ENCODE measurements around the gene MPV17.
"Not testable (repeated sequence)": the region's sequence is repeated elsewhere in the genome, so short reads cannot be mapped to it uniquely, and the experiment has no call there.

Gene MPV17, protein sequence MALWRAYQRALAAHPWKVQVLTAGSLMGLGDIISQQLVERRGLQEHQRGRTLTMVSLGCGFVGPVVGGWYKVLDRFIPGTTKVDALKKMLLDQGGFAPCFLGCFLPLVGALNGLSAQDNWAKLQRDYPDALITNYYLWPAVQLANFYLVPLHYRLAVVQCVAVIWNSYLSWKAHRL

DNA sequence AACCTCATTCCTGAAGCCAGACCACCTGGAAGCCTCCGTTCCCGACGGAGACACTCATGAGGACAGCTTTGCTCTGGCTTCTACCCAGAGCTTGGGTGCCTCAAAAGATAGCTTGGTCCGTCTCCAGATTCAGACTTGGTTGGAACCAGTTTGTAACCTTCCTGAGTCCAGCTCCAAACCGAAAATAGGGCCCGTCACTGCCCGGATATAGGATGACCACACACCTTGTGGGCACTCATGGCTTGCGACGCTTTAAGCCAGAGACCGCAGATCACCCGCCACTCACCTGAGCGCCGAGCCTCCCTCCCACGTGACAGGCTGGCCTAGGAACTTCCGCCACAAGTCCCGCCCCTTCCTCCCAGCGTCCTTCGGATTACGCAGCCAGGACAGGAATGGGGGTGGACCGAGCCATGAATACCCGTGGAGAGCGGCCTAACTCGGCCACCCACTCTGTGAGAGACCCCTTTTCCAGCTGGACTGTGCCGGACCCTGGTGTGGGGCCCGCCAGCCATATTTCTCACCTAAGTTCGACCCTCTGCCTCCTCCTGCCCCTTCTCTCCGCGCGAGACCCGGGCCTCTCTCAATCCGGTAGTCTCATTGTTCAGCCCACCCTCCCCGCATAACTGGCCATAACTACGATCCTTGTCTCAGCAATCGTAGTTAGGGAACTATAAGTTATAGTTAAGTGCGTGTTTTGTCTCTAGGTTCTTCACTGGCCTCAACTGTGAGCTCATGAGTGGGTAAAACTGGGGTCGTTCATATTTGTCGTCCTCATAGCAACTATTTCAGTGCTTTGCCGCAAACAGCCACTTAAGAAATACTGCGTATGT, at the start of gene MPV17:
Gene MPV17, minus strand, starts transcription at position 332 of the 830 bp plus-strand sequence. CDS start 580 bp downstream, outside the sequence.
- peak; percentile 92 for DNase-seq (ENCODE audit: insufficient read length, low spot score)
- TF ChIP-seq POLR2A (IDR thresholded peaks at IDR 0.05; ENCODE audit: low read depth, low read length), result peak; percentile 78
- no peak for FAIRE-seq

DNA sequence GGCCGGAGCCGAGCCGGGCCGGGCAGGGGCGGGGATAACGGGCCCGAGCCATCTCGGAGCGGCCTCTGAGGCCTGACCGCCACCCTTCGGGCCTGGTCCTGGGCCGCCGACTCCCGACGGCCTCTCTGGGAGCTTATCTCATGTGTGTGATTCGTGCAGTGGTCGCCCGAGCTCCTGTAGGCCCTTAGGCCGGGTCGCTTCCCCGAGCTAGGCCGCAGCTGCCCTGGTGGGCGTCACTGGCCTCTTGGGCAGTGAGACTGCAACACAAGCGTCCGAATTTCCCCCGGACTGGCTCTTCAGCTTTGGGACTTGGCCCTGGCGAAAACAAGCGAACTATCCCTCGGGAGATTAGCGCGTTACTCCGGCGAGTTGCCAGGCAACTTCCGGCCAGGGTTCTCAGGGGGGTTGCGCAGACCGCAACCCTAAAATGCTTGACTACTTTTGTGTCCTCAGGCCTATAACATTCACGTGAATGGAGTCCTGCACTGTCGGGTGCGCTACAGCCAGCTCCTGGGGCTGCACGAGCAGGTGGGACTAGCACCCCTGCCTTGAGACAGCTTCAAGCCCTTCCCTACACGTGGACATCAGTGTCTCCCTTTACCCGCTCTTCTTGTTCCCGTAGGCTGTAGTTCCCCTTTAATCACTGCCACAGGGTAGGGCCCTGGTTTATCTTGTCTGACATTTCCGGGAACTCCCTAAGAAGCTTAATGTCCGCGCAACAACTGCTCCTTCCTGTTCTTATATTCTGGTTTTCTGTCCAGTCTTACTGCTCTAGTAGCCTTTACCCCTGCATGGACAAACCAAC, 48.1 kb upstream of the MPV17 start:
- FAIRE-seq, result no peak
- TF ChIP-seq POLR2A (IDR thresholded peaks at IDR 0.05; ENCODE audit: low read depth, low read length), result 0 out of 2 replicates have a peak, but pooled peaks have one; percentile 13

DNA sequence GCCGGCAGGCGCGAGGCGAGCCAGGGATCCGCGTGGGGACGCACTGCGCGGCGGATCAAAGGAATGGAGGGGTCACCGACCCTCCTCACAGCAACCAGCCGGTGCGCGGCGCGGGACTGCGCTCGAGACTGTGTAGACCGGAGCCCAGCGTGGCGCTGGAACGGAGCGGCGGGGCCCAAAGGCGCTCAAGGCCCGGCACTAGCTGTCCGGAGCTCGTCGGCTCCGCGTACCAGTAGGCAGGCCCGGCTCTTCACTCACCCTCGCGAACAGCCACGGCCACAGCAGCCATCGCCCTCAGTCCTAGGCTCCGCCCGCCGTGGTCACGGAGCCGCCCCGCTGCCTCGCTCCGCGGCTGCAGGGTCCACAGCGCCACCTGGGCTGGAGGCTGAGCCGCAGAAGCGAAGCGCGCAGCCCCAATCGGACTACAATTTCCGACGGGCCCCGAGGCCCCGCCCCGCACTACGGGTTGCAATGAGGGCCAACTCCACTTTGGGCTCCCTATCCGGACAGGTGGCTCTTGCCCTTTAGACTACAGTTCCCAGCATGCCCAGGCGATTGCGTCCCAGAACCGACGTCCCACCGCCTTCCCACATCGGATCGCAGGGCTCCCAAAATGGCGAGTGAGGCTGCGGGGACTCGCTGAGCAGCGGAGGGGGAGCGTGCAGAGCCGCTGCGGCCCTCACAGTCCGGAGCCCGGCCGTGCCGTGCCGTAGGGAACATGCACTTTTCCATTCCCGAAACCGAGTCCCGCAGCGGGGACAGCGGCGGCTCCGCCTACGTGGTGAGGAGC, 47.3 kb upstream of the MPV17 start, which contains the start of the genes EIF2B4 and SNX17:
Gene EIF2B4, minus strand, starts transcription at position 313 of the 790 bp plus-strand sequence. Its CDS starts 24 bp downstream, at position 289.
Gene SNX17, plus strand, starts transcription at position 591 of the 790 bp plus-strand sequence. Its CDS starts 128 bp downstream, at position 719.
- peak; percentile 85 for TF ChIP-seq POLR2A (IDR thresholded peaks at IDR 0.05; ENCODE audit: low read depth, low read length)
- FAIRE-seq, result peak; percentile 80

More for the DNA sequence above, 48.1 kb upstream of the MPV17 start:
- no peak for DNase-seq (ENCODE audit: insufficient read length, low spot score)

DNA sequence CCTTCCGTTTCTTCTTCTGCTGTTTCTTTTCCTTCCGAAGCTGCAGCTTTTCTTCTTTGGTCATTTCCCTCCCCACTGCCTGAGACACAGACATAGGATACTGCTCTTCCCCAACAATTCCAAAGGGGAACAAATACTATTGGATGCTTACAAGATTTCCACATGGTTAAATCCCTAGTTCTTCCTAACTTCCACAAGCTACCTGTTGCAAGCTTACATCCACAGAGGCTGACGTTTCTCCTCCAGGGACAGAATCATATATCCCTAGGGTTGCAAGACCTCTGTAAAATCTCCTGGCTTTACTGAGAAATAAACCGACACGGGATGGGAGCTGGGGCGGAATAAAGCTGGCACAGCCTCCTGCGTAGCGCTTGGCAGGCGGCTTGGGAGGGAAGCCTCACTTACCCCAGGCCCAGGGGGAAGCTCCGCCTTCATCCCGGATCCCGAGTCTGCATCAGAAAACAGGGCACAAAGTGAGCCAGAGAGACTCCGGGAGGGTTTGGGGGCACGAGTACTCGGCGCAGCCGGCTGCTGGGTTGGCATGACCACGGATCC, 46.7 kb upstream of the MPV17 start:
- DNase-seq (ENCODE audit: insufficient read length, low spot score) (peak; percentile 81), FAIRE-seq (no peak)
- no peak for TF ChIP-seq POLR2A (IDR thresholded peaks at IDR 0.05; ENCODE audit: low read depth, low read length)

More for the DNA sequence above, 47.3 kb upstream of the MPV17 start, which contains the start of the genes EIF2B4 and SNX17:
- DNase-seq (ENCODE audit: insufficient read length, low spot score), result peak; percentile 88

DNA sequence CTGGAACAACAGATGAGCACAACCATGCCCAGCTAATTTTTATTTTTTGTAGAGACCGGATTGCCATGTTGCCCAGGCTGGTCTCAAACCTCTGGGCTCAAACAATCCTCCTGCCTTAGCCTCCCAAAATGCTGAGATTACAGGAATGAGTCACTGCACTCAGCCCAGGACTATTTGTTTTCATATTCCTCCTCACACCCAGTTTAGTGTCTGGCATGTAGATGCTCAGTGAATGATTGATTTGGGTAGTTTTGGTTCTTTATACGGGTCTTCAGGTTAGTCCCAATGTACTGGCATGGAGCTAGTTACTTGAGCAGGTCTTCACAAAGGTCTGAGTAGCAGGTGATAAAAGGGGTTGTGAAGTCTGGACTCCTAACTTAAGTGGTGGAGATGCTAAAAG, 41.0 kb upstream of the MPV17 start:
- TF ChIP-seq POLR2A (IDR thresholded peaks at IDR 0.05; ENCODE audit: low read depth, low read length), result no peak
- no peak for FAIRE-seq
- no peak for DNase-seq (ENCODE audit: insufficient read length, low spot score)

DNA sequence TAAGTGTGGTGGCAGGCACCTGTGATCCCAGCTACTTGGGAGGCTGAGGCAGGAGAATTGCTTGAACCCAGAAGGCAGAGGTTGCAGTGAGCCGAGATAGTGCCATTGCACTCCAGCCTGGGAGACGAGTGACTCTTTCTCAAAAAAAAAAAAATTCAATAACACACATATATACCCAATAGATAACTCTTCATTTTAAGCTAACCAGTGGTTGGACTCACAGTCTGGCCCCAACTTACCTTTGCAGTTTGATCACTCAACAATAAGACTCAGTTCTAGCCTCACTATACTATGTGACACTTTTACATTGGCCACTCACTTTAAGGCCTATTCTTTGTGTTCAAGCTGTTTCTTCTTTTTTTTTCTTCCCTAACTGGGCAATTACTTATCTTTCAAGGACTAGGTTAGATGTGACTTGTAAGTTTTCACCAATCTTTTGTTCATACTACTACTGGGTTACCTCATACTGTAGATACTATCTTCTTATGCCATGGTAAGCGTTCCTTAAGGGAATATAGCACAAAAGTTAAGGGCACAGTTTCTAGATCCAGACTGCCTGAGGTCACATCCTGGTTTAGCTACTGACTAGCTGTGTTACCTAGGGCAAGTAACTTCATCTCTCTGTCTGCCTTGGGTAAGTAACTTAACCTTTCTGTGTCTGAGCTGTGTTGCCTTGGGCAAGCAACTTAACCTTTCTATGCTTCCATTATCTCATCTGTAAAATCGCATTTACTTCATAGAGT, 40.0 kb upstream of the MPV17 start:
- FAIRE-seq, result no peak
- no peak for DNase-seq (ENCODE audit: insufficient read length, low spot score)
- TF ChIP-seq POLR2A (IDR thresholded peaks at IDR 0.05; ENCODE audit: low read depth, low read length), result no peak

DNA sequence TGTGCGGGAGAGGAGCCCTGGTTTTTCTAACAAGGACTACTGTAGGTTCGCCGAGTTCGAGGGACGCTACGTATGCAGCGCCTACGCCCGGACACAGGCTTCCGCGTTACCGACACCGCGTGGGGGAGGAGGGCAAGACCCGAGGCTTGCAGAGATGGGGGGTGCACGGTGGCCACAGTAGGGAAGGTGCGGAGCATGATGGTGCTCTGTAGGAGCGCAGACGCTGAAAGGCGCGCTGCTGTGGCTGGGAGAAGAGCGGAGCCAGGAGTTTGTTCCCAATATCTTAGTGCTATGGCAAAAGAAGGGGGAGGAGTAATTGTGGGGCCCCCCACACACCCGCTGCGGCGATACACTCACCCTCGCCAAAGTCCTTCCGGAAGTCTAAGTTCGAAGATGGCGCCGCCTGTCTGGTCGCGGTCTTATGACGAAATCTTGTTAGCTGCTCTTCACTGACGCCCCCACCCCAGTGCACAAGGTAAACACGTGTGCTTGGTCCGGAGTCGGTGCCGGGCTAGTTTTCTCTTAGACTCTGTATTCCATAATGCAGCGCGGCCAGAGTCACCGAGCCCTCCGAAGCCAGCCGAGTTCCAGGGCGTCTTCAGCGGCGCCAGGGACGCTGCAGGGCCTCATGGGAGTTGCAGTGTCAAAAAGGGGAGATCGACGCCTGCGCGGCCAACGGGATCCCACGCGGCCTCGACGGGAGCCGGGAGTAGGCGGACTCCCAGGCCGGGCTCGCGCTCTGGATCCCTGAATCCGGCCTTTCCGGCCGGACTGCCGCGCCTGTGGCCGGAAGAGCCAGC, 33.7 kb upstream of the MPV17 start, which contains the start of gene GTF3C2:
Gene GTF3C2, minus strand, starts transcription at position 383 of the 800 bp plus-strand sequence. CDS start 13,210 bp downstream, outside the sequence.
- no peak; the same call in none of the 2 replicates for TF ChIP-seq POLR2A (IDR thresholded peaks at IDR 0.05; ENCODE audit: low read depth, low read length)

DNA sequence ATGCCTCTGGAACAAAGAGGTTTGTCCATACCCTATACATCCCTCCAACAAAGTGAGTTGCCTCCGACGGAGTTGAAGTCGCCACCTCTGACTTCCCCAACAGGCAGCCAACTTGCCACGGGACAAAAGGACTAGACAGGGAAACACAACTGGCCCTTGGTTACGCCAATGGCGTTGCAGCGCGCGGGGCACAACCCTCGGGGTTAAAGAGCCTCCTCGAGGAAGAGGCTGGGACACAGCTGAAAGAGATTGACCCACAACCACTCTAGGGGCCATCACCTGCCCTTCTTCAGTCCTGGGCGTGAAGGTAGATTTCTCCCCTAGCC, 33.1 kb upstream of the MPV17 start:
- DNase-seq (ENCODE audit: insufficient read length, low spot score) (no peak), FAIRE-seq (no peak)
- TF ChIP-seq POLR2A (IDR thresholded peaks at IDR 0.05; ENCODE audit: low read depth, low read length), result peak; percentile 18; the same call in 1 of the 2 replicates

More for the DNA sequence above, 33.7 kb upstream of the MPV17 start, which contains the start of gene GTF3C2:
- DNase-seq (ENCODE audit: insufficient read length, low spot score) (peak; percentile 89), FAIRE-seq (no peak)

DNA sequence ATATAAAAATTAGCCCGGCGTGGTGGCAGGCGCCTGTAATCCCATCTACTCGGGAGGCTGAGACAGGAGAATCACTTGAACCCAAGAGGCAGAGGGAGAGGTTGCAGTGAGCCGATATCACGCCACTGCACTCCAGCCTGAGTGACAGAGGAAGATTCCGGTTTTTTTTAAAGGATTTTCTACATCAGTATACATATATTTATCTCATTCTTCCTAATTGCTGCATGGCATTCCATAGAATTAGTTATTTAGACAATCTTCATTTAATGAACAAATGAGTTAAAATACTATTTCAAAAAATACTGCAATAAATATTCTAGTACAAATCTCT, 31.7 kb upstream of the MPV17 start:
- no peak for TF ChIP-seq POLR2A (IDR thresholded peaks at IDR 0.05; ENCODE audit: low read depth, low read length)
- no peak for FAIRE-seq
- DNase-seq (ENCODE audit: insufficient read length, low spot score), result no peak

DNA sequence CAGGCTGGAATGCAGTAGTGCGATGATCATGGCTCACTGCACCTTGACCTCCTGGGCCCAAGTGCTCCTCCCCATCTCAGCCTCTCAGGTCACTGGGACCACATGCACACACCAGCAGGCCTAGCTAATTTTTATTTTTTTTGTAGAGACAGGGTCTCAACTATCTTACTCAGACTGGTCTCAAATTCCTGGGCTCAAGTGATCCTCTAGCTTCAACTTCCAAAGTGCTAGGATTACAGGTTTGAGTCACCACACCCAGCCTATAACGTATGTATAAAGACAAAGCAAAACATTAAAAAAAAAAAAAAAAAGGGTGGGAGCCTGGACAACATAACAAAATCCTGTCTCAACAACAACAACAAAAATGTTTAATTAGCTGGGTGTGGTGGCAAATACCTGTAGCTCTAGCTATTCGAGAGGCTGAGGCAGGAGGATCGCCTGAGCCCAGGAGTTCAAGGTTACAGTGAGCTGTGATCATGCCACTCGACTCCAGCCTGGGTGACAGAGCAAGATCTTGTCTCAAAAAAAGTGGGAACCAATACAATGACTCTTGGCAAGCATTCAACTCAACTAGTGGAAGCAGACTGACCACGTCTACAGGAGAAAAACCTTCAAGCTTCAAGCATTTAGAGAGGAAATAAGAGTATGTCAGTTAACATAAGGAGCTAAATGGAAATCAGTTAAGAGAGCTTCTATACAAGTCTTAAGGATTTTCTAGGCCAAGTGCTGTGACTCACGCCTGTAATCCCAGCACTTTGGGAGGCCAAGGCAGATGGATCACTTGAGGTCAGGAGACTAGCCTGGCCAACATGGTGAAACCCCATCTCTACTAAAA, 31.1 kb upstream of the MPV17 start:
- DNase-seq (ENCODE audit: insufficient read length, low spot score) (no peak), FAIRE-seq (peak; percentile 27)
- no peak for TF ChIP-seq POLR2A (IDR thresholded peaks at IDR 0.05; ENCODE audit: low read depth, low read length)

DNA sequence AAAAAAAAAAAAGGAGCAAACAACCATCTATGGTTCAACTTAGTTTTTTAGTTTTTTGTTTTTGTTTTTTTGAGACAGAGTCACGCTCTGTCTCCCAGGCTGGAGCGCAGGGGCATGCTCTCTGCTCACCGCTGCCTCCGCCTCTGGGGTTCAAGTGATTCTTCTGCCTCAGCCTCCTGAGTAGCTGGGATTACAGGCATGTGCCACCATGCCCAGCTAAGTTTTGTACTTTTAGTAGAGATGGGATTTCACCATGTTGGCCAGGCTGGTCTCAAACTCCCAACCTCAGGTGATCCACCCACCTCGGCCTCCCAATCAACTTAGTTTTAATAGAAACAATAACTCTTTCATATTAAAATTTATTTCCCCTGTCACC, 30.5 kb upstream of the MPV17 start:
- not testable (repeated sequence) for DNase-seq (ENCODE audit: insufficient read length, low spot score); FAIRE-seq

Data from H54 (cell line).